GM12864 (cell line): Measurements from ENCODE around the gene GRHPR.

Source experiments
- DNase-seq: peaks from one replicate; pipeline ENCODE4 v3.0.0-alpha.2; 2011; ENCODE audit warnings: low read depth
- H3K4me3 ChIP-seq: 2 replicates; pipeline ENCODE4 v1.5.1; 2011; ENCODE audit warnings: mild to moderate bottlenecking, low read depth, low read length, control low read depth
- TF ChIP-seq, protein P1 (sequence below): IDR thresholded peaks from 2 replicates; pipeline ENCODE4 v1.5.1; 2011; ENCODE audit warnings: low read depth, mild to moderate bottlenecking, moderate library complexity, low read length, control low read depth, inconsistent platforms; ENCODE audit errors: missing control alignments

GRHPR gene

DNA sequence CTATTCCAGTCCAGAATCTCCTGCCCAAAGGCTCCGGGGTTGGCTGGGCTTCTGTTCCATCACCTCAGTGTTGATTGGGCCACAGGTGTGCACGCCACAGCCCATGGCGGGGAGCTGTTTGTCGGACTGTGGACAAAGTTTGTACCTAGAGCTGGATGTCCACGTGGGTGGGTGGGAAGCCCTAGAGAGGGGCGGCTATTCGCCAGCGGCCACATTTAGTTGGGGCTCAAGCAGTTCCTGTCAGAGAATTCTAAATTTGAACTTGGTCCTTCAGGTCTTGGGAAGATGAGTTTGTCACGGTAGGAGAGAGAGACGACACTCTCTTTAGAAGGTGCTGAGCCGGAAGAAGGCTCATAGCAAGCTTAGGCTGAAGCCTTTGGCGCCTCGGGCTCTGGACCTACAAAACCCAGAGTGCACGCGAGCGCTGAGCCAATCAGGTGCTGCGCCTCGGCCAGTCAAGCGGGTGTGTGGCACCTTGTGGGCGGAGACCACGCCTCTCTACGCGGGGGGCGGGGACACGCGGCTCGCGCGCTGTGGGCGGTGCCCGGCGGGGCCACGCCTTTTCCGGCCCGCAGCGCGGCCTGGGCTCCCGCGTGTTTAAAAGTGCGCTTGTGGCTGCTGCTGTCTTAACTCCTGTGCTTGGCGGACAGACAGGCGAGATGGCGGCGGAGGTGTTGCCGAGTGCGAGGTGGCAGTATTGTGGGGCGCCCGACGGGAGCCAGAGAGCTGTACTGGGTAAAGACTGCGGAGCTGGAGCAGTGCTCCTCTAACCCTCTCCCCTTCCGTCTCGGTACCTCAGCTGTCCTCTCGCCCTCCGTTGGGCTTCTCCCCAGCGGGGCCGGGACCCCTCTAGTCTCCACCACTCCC, 63.1 kb downstream of the GRHPR start, which contains the start of gene POLR1E:
Gene POLR1E, plus strand, starts transcription at position 560 of the 867 bp plus-strand sequence. Its CDS starts 100 bp downstream, at position 660.
- peak within 1 kb of the TSS; percentile 85 for H3K4me3 ChIP-seq
- peak; percentile 94 for DNase-seq
- TF ChIP-seq, protein P1, sequence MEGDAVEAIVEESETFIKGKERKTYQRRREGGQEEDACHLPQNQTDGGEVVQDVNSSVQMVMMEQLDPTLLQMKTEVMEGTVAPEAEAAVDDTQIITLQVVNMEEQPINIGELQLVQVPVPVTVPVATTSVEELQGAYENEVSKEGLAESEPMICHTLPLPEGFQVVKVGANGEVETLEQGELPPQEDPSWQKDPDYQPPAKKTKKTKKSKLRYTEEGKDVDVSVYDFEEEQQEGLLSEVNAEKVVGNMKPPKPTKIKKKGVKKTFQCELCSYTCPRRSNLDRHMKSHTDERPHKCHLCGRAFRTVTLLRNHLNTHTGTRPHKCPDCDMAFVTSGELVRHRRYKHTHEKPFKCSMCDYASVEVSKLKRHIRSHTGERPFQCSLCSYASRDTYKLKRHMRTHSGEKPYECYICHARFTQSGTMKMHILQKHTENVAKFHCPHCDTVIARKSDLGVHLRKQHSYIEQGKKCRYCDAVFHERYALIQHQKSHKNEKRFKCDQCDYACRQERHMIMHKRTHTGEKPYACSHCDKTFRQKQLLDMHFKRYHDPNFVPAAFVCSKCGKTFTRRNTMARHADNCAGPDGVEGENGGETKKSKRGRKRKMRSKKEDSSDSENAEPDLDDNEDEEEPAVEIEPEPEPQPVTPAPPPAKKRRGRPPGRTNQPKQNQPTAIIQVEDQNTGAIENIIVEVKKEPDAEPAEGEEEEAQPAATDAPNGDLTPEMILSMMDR = no peak

DNA sequence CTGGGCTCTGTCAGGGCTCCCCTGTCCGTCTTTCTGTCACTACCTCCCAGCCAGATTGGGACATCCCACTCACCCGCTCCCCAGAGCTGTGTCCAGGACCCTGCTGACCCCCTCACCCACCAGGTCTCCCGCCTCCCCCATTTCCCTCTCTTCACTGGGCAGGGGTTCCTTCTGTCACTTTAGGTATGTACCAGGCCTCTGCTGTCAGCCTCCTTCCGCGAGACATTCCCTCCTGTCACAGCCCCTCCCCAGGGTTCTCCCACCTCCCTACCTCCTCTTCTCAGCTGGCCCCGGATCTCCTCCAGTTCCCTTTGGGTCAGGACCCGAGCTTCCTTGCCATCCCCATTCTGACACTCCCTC, 63.7 kb downstream of the GRHPR start:
- peak overlapping the region; percentile 85 for H3K4me3 ChIP-seq
- DNase-seq = no peak
- TF ChIP-seq, protein P1 = no peak
